GM19328 (cell line): Measurements from ENCODE around the gene CNOT2.
A peak's percentile ranks its signal among the peaks of the same experiment; 100 is the strongest.

Source experiments
- ATAC-seq: cut with Tn5 transposase; IDR thresholded peaks from one replicate; pipeline ENCODE4 v1.9.1; 2021; ENCODE audit warnings: mild to moderate bottlenecking, moderate library complexity; ENCODE audit not compliant: unreplicated experiment

The CNOT2 gene, protein sequence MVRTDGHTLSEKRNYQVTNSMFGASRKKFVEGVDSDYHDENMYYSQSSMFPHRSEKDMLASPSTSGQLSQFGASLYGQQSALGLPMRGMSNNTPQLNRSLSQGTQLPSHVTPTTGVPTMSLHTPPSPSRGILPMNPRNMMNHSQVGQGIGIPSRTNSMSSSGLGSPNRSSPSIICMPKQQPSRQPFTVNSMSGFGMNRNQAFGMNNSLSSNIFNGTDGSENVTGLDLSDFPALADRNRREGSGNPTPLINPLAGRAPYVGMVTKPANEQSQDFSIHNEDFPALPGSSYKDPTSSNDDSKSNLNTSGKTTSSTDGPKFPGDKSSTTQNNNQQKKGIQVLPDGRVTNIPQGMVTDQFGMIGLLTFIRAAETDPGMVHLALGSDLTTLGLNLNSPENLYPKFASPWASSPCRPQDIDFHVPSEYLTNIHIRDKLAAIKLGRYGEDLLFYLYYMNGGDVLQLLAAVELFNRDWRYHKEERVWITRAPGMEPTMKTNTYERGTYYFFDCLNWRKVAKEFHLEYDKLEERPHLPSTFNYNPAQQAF

DNA sequence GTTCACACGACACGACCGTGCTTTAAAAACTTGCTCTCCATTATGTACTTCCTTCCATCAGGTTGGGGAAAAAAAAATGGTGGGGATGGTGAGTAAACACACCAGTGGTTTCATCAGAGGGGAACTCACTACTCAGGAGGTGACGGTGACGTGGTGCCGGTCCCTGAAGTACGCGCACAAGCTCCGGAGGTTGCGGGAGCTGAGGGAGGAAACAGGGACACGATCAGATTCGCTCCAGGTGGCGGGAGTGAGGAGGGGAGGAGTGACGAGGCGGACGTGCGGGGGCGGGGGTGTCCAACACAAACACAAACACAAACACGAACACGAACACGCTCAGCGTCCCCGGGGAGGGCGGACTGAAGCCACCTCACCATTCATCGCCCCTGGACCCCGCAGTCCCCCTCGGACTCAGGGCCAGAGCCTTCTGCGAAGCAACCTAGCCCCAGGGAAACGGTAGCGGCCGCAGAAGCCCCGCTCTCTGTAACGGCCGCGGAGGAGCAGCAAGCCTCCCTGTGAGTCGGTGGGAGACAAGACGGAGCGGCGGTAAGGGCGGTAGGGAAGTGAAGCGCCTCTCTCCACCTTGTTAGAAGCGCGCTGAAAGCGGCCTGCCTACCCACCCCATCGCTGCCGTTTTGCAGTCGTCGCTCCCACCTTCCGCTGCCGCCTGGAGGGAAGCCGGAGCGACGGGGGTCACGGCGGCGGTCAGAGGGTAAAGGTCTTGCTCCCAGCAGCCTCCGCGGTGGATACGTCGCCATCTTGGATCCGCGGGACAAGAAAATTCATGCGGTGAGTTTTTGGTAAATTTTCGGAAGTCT is at the start of gene CNOT2:
TSS of gene CNOT2 (plus strand) at position 739 of the 815 bp plus-strand sequence. CDS start 34,794 bp downstream, outside the sequence.
- peak; percentile 68 for ATAC-seq

DNA sequence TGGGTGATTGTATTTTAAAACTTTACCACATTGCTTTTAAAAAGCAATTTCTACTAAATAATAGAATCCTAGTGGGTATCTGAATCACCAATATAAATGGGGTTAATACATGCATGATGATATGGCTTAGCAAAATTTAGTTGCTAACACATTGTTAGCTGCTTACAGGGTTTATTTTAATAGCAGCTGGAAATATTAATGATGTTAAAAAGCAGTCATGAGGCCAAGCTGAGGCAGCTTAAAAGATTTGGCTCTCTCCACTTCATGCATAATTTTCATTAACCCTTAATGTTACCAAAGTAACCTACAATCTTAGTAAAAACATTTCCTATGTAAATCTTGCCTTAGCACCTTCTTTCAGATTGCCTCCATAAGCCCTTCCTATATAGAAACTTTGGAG is 49.2 kb upstream of the CNOT2 start:
- no peak for ATAC-seq

DNA sequence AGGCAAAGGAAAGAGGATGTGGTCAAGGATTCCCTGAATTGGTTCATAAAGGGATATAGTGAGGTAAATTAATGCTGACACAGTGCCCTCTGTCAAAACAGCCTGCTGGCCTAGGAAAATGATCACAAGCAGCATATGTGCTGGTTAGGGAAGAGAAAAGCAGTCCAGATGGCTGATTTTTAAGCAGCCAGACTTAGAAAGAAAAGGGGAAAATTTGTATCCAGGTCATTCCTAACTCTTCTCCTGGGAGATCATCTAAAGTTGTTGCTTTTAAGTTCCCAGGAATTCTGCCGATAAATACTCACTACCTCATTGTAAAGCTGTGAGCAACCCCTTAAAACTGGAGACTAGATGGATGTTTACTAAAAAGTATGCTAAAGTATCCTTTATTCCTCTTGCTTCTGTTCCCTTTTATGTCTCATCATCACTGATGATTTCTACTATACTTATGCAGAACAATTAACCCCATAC is 46.4 kb upstream of the CNOT2 start:
- ATAC-seq = no peak

DNA sequence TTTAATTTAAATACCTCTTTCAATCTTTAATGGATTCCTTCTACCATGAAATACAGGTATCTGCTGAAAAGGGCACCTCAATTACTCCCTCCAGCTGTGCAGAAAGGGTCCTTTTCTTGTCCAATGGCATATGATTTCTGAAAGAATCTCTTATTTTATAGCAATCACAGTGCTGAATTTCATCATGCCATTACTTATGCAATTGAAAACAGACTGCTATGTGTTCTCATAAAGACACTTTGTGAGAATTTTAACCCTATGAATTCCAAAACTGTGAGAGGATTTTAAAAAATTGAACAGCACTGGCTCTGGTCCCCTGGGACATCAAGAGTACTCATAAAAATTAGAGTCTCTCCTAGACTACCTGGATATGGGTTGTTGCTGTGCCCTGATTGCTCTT is 45.9 kb upstream of the CNOT2 start:
- ATAC-seq = no peak

DNA sequence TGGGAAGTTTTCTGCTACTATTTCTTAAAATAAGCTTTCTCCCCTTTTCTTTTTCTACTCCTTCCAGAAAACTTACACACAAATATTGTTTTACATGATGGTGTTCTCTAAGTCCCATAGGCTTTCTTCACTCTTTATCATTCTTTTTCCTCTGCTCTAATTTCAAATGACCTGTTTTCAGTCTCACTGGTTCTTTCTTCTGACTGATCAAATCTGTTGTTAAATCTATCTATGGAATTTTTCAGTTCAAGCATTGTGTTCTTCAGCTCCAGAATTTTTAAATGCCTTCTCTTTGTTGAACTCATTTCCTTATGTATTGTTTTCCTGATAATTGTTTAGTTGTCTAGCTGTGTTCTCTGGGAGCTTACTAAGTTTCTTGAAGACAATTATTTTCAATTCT is 29.5 kb upstream of the CNOT2 start:
- ATAC-seq = no peak

DNA sequence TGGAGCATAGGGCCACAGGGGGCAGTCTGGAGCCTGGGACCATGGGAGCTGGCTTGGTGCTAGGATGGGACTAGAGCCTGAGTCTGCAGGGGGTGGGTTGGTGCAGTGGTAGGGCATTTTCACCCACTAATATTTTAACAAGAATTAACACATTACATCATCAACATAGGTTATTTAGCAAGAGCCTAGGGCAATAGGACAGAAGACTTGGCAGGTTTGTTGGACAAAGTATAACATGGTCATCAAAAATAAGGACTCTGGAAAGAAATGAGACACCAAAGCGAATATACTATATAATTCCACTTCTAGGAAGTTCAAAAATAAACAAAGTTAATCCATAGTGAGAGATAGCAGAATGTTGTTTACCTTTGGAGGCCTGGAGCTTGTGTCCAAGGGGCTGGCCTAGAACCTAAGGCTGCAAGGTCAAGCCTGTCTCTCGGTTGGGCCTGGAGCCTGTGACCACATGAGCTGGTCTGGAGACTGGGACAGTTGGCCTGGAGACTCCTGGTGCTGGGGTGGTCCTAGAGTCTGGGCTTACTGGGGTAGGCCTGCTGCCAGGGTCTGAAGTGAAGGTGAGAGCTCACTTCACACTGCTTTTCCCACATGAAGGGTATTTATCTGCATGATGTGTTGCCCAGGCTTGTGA is 28.1 kb upstream of the CNOT2 start:
- no peak for ATAC-seq

DNA sequence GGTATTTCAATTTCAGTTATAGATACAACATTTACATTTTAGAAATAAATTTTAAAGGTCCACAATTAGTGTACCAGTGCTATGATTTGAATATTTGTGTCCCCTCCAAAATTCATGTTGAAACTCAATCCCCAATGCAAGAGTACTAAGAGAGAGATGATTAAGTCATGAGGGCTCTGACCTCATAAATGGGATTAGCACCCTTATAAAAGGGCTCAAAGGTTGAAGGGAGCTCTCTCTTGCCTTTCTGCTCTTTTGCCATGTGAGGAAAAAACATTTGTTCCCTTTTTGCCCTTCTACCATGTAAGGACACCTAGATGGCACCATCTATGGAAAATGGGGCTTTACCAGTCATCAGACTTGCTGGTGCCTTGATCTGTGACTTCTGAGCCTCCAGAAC is 25.8 kb upstream of the CNOT2 start:
- no peak for ATAC-seq

DNA sequence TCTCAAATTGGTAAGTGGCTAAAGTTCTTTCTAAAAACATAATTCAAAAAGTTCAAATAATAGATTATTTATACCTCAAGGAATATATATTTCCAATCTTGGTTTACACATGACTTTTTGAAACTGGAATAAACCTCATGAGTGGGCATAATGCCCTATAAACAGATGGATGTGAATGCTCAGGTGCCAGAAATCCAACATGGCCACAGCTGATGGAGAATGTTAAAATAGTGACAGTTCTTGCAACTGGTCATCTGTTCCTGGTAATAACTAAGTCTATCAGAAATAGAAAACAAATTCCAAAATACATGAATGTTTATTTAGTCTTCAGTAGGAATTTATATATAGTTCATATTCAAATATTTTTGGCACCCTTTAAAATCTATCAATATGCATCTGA is 21.6 kb upstream of the CNOT2 start:
- ATAC-seq = no peak

DNA sequence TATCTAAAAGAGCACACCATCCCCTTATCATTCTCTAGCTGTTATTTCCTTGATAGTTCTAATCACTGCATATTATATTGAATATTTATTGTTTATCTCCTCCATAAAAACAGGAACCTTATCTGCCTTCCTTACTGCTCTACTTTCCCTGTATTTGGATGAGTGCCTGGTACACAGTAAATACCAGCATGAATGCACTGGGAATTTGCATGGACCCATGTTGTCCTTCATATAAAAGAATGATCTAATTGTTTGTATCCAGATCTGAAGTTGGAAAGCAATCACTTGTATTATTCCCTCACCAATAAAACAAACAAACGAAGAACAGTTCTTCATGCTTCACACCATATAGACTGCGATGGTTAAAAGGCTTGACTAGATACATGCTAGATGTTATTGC is 15.3 kb upstream of the CNOT2 start:
- ATAC-seq = no peak

DNA sequence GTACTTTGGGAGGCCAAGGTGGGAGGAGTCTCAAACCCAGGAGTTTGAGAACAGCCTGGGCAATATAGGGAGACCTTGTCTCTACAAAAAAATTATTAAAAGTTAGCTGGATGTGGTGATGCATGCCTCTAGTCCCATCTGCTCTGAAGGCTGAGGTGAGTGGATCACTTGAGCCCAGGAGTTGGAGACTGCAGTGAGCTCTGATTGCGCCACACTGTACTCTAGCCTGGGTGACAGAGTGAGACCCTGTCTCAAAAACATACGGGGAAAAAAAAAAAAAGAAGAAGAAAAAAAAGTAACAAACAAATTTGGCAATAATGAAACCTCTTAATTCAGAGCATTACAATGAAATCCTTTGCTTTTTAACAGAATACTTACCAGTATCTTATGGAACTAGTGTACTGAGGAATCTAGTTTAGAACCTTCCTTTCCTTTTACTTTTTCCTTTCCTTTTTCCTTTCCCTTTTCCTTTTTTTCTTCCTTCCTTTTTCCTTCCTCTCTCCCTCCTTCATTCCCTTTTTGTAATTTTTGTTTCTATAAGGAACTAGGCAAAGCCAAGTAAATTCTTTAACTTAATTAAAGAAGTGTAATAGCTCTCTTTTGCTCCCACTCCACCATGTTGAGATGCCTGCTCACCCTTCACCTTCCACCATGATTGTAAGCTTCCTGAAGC is 12.2 kb upstream of the CNOT2 start:
- no peak for ATAC-seq

DNA sequence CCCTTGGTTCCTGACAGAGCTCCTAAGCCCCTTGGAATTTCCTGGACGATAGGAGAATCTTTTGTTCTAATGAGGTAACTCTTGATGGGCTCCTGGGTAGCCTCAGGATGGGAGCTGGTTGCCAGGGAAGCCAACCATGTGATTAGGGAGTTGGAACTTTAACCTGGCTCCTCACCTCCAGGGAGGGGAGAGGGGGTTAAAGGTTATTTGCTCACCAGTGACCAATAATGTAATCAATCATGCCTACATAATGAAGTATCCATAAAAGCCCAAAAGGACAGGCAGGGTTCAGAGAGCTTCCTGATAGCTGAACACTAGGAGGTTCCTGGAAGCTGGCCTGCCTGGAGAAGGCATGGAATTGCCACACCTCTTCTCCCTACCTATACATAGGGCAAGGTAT is 6.2 kb upstream of the CNOT2 start:
- no peak for ATAC-seq

DNA sequence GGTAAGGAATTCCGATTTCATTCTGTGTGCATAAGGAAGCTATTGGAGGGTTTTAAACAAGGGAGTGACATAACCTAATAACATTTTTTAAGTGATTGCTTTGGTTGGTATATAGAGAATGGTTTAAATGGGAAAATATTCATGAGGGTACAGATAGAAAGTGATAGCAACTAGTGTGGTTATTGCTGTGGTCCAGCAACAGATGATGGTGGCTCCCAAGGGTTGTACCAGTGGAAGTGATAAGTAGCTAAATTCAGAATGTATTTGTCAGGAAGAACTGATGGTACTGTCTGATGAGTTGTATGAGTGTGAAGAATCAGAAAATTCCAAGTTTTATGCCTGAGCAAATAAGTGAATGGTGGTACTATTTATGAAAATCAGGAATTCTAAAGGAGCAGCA is 2.6 kb upstream of the CNOT2 start:
- no peak for ATAC-seq

DNA sequence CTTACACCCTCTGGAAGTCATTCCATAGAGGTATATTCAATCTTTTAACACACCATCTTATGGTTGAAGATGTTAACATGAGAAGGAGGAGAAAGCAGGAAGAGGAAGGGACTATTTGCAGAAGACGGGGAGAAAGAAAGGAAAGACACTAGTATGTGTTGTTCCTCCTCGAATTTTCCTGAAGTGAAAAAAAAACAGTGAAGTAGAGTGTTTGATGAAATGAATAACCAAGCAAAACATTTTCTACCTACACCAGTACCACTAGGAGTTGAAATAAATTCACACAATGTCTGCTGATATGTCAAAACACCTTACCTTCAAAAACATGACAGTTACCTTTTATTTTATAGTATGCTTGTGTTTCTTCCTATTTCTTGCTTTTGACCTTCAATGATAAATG is 1.4 kb upstream of the CNOT2 start:
- no peak for ATAC-seq

DNA sequence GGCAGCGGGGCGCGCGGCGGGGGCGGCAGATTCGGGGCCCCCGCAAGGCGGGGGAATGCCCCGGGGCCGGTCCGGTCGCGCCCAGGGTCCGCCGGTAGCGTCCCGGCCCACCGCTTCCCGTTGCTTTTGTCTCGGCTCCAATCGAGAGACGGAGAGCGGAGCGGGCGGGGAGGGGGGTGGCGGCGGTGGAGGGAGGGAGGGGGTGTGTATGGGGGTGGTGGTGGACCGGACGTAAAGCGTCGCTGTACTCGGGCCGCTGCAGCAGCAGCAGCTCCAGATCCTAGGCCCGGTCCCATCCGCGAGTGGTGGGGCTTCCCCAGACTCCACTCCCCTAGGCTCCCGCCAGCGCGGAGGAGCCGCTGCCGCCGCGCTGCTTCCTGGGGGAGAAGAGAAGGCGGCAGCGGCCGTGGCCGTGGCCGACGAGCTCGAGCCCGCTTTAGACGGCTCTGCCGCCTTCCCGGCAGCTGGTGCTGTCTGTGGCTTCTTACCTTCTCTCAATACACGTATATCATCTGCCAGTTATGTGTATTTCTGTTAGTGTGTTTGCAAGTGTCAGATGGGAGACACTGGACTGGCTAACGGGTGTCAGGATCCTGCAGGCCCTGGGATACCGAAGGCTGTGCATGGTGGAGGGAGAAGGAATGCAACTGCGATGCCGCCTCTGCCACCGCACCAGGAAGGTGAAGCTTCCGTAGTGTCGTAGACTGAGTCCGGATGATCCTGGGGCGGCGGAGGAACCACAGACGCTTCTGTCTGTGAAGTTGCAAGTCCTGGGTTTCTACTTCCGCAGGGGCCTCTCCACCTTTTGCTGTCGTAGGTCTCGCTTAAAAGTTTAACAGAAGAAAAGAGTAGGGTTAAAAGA is 508 bp downstream of the CNOT2 start:
- peak; percentile 48 for ATAC-seq

DNA sequence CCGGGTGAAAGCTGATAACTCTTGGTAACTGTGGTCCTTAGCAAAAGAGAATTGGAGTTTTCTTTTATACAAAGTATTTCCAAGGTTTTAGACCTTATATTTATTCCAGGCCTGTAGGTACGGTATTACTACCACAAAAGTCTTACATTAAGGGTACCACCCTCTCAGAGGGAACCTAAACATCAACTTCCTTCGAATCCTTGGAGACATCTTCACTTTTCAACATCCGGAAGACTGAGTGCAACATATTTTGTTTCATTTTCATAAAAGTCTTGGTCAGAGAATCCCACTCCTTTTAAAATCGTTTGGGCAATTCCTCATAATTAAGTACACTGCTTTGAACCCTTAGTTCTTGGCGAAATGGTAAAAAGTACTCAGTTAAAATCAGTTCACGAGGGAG is 1.2 kb downstream of the CNOT2 start:
- no peak for ATAC-seq

DNA sequence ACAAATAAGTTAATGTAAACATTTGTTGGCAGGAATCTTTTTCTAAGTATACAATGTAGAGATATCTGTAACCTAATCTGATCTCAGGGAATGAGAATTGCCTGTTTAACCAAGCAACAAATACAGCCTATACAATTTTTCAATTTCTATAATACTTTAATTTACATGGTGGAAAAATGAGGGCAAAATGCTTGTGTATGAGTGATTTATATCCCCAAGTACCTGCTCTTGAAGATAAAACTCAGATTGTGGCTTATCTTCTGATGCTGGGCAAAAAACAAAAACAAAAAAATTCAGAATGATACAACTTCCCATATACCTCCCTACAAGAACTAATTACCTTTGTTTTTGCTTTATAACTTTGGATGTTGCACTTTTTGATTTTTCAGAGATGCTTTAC is 2.2 kb downstream of the CNOT2 start:
- ATAC-seq = no peak

DNA sequence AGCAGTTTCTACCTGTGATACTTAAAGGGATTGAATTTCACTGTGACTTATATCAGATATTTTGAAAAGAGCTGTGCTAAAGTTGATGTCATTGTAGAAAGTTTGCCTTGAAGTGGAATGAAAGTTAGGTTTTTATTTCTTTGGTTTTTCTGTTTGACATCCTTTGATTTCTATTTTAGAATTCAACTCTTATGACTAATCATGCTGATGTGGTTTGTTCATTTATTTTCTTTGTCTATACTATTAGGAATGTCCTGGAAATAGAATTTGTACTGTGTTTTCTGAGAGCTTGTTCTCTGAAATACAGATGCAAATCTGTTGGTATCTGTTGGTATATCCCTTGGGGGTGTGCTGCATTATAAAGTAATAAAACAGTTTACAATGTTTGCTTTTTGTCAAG is 3.3 kb downstream of the CNOT2 start:
- no peak for ATAC-seq

DNA sequence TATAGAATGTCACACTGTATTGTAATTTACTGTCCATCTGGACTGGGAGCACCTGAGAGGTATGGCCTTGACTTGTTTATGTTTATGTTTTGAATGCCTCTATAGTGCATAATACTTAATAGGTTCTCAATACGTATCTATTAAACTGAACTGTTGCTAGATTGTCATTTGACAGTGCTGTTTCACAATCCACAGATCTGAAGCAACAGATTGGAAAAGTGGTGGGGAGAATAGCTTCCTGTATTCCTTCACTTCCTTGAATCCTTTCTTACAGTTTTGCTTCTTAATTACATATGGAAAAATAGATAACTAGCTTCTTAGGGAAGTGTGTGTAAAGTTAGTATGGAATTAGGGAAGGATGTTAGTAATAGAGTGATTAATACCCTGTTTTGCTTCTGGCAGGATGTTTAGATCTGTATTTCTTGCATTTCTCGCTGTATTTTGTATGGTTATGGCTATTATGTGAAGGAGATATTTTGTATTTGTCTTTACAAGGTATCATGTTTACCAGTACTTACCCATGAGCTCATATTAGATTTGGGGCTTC is 4.5 kb downstream of the CNOT2 start:
- ATAC-seq = no peak

DNA sequence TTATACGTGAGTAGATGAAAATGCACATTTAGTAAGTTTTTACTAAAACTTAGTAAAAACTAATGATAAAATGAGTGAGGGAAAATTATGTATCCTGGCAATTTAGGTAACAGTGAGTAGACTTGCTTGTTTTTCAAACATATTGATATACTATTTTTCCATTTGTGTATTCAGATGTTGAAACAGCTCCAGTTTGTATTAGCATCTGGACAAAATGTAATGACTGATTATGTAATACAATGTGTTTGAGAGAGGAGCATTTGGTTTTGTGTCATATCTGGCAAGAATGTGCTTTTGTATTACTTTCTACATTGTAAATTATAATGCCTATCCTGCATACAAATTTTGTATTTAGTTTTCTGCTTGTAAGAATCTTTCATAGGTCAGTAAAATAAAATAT is 5.6 kb downstream of the CNOT2 start:
- ATAC-seq = no peak

DNA sequence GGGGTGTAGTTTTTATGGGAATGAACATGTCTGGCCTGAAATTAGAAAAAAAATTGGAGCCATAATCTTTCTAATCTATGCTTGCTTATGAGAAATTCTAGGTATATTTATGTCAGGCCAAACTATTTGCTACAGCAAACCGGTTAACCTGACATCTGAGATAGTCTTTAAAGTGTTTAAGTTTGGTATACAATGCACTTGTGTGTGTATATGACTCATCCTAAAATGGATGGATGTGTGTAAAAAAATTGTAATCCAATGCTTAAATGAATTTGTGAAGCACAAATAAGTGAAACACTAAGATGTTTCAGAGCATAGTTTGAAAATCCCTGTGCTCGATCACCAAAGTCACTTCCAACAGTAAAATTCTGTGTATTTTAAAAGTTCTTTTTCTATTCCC is 6.7 kb downstream of the CNOT2 start:
- no peak for ATAC-seq
